Naive thymus-derived CD4-positive, alpha-beta T cell (primary cell): ENCODE data around the gene PIGQ. TPM values are rescaled to one million over a fixed set of nuclear protein-coding genes. Genes with fewer than 3 reads are reported as not detected.

ENCODE experiments used
- ATAC-seq: fragments of 150-1000 bp; cut with Tn5 transposase; 2 replicates; pipeline ENCODE4 v1.10.0; 2021; ENCODE audit warnings: mild to moderate bottlenecking, moderate library complexity
- CTCF ChIA-PET: fragments of 350-600 bp; sonication (Branson Sonifier 250); formaldehyde crosslinking; loops from one replicate; lab custom pipeline; 2021; ENCODE audit warnings: antibody characterized with exemption; lab: Charles Lee
- POLR2A ChIA-PET: fragments of 350-600 bp; sonication (Branson Sonifier 250); formaldehyde crosslinking; loops from one replicate; lab custom pipeline; 2021; ENCODE audit warnings: antibody characterized with exemption, inconsistent platforms; lab: Charles Lee
- DNase-seq, 9 donors: peaks; one replicate each; pipeline versions ENCODE4 v3.0.0 to v3.0.0-alpha.2; 2020 to 2022; ENCODE audit warnings: mixed read lengths in 1 of 9
- H3K27ac ChIP-seq: one replicate; pipeline ENCODE4 v1.7.0; 2013; ENCODE audit warnings: mild to moderate bottlenecking, low read depth, low read length, moderate library complexity
- H3K27me3 ChIP-seq, 2 donors: one replicate each; pipeline ENCODE4 v1.7.0; 2013; ENCODE audit warnings: low read length in 2 of 2, mild to moderate bottlenecking in 2 of 2, moderate library complexity in 2 of 2; ENCODE audit not compliant: control insufficient read depth in 2 of 2, insufficient read depth in 2 of 2
- H3K36me3 ChIP-seq, 3 experiments: 1 replicate in 2 of 3; 2 replicates in 1 of 3; pipeline ENCODE4 v1.7.0; 2013; ENCODE audit warnings: low read length in 3 of 3, mild to moderate bottlenecking in 3 of 3, moderate library complexity in 1 of 3; ENCODE audit not compliant: insufficient read depth in 3 of 3, control insufficient read depth in 2 of 3
- H3K4me1 ChIP-seq, 2 donors: one replicate each; pipeline ENCODE4 v1.7.0; 2013; ENCODE audit warnings: low read length in 2 of 2, mild to moderate bottlenecking in 2 of 2, moderate library complexity in 1 of 2; ENCODE audit not compliant: control insufficient read depth in 2 of 2, insufficient read depth in 2 of 2
- H3K4me3 ChIP-seq: 2 replicates; pipeline ENCODE4 v1.7.0; 2013; ENCODE audit warnings: mild to moderate bottlenecking, low read length
- H3K9me3 ChIP-seq, 3 experiments: 1 replicate in 2 of 3; 2 replicates in 1 of 3; pipeline ENCODE4 v1.7.0; 2013; ENCODE audit warnings: low read length in 3 of 3; ENCODE audit not compliant: control insufficient read depth in 2 of 3
- H3K27ac Mint-ChIP-seq, 9 donors: one replicate each; pipeline ENCODE4 v1.8.0; 2020 to 2022; ENCODE audit warnings: mixed read lengths in 9 of 9, mild to moderate bottlenecking in 8 of 9, moderate library complexity in 5 of 9, inconsistent platforms in 2 of 9
- H3K27me3 Mint-ChIP-seq, 5 donors: one replicate each; pipeline ENCODE4 v1.8.0; 2021 to 2022; ENCODE audit warnings: mixed read lengths in 5 of 5, mild to moderate bottlenecking in 1 of 5
- H3K36me3 Mint-ChIP-seq, 5 donors: one replicate each; pipeline ENCODE4 v1.8.0; 2020 to 2022; ENCODE audit warnings: mixed read lengths in 5 of 5, mild to moderate bottlenecking in 3 of 5, inconsistent platforms in 1 of 5
- H3K4me1 Mint-ChIP-seq, 7 donors: one replicate each; pipeline ENCODE4 v1.8.0; 2020 to 2022; ENCODE audit warnings: mixed read lengths in 7 of 7, mild to moderate bottlenecking in 3 of 7, inconsistent platforms in 1 of 7
- H3K4me3 Mint-ChIP-seq, 10 donors: one replicate each; pipeline ENCODE4 v1.8.0; 2020 to 2022; ENCODE audit warnings: mild to moderate bottlenecking in 10 of 10, mixed read lengths in 10 of 10, moderate library complexity in 6 of 10, inconsistent platforms in 2 of 10
- H3K9me3 Mint-ChIP-seq, 11 donors: one replicate each; pipeline ENCODE4 v1.8.0; 2020 to 2022; ENCODE audit warnings: mixed read lengths in 11 of 11, mild to moderate bottlenecking in 4 of 11, inconsistent platforms in 1 of 11, moderate library complexity in 1 of 11
- intact Hi-C, 2 donors: fragments of 100-400 bp; cut with micrococcal nuclease; formaldehyde crosslinking; loops; one replicate each; pipeline ENCODE4 v1.15.1; 2023
- polyA plus RNA-seq, 2 donors: library from polyadenylated mRNA; unstranded; fragments of 300-500 nt; fragmentation: Illumina TruSeq; gene quantifications; one replicate each; pipeline ENCODE4 v1.2.3, GENCODE V29; 2021
- total RNA-seq, 6 experiments: library from RNA in 5 of 6; stranded (reverse) in 5 of 6; gene quantifications; 1 replicate in 5 of 6; 2 replicates in 1 of 6; pipeline ENCODE4 v1.2.3 and lab custom pipeline; 2021 to 2026

PIGQ gene
- total and polyA plus RNA-seq, 7 experiments from 2014 or later = 12.3 to 63.0 (median 43.4) TPM

- Histone ChIP-seq H3K9me3 (no peaks in the 10 kb centered on the region), H3K27me3 (no peaks in the 10 kb centered on the region), H3K36me3 (peaks cover 0 to 26% (median 0%) of the 10 kb centered on the region in 3 experiments), H3K4me1 (no peaks in the 10 kb centered on the region), H3K27ac (no peak overlapping the region), H3K4me3 (no peak overlapping the region)
- Mint-ChIP-seq H3K9me3 (no peaks in the 10 kb centered on the region), H3K27ac (no peak overlapping the region), H3K36me3 (peaks cover 0 to 11% (median 0%) of the 10 kb centered on the region in 5 donors), H3K27me3 (no peaks in the 10 kb centered on the region), H3K4me1 (peaks cover 0 to 8% (median 0%) of the 10 kb centered on the region in 7 donors), H3K4me3 (no peak overlapping the region)
- ATAC-seq (no peak), DNase-seq (no peak)
- POLR2A ChIA-PET = no interaction called here
- CTCF ChIA-PET = no interaction called here
- intact Hi-C loops = no loop called here
These were observed 29.0 kb upstream of the PIGQ start for GRCh38 chr16:540645-541340.

DNA sequence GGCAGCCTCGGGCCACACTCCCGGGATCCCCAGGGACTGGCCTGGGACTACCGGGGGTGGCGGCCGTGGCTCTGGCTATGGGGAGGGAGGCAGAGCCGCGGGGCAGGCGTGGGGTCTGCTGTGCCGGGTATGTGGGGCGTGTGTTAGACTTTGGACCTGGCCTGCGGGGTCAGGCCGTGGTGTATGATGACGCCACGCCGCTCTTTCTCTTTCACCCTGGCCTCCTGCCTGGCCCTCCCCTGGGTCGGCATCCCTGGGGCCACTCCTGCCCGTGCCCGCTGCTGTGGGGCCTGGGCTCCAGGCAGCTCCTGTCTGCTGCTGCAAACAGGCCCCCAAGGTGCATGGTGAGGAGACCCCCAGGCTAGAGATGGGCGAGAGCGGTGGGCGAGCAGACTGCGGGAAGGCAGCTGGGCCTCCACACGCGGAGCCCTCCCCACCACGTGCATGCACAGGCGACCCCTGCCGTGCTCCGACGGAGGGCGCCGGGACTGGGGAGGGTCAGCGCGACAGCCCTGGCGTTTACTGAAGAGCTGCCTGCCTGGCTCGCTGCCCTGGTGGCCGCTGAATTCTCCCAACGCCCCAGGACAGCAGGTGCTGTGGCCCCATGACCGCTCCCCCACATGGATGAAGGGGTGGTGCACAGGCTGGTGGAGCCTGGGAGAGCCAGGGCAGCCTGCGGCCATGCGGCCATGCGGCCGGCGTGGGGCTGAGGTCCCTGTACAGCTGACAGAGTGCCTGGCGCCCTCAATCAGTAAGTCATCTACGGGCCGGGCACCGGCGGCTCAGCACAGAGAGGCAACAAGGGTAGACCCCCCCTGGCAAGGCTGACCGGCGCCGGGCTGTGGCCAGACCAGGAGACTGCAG lies 26.2 kb upstream of the PIGQ start:
- Histone ChIP-seq H3K4me3 (no peak overlapping the region), H3K4me1 (no peaks in the 10 kb centered on the region), H3K27ac (no peak overlapping the region), H3K36me3 (peaks cover 0 to 19% (median 0%) of the 10 kb centered on the region in 3 experiments), H3K9me3 (no peaks in the 10 kb centered on the region), H3K27me3 (no peaks in the 10 kb centered on the region)
- Mint-ChIP-seq H3K27me3 (no peaks in the 10 kb centered on the region), H3K9me3 (no peaks in the 10 kb centered on the region), H3K4me1 (peaks cover 0 to 8% (median 0%) of the 10 kb centered on the region in 7 donors), H3K27ac (no peak overlapping the region), H3K4me3 (no peak overlapping the region), H3K36me3 (peaks cover 0 to 11% (median 0%) of the 10 kb centered on the region in 5 donors)
- intact Hi-C loops = no loop called here
- POLR2A ChIA-PET = no interaction called here
- ATAC-seq (no peak), DNase-seq (no peak)
- CTCF ChIA-PET = no interaction called here

GRCh38 chr16:544517-544916 lies 25.3 kb upstream of the PIGQ start:
- Histone ChIP-seq H3K27ac (no peak overlapping the region), H3K4me1 (no peaks in the 10 kb centered on the region), H3K9me3 (no peaks in the 10 kb centered on the region), H3K36me3 (peaks cover 0 to 17% (median 0%) of the 10 kb centered on the region in 3 experiments), H3K4me3 (no peak overlapping the region), H3K27me3 (no peaks in the 10 kb centered on the region)
- intact Hi-C loops = no loop called here
- H3K36me3 Mint-ChIP-seq = peaks cover 0 to 8% (median 0%) of the 10 kb centered on the region in 5 donors
- CTCF ChIA-PET = no interaction called here
- H3K27ac Mint-ChIP-seq = no peak overlapping the region
- no peaks in the 10 kb centered on the region for H3K27me3 Mint-ChIP-seq
- DNase-seq (no peak), ATAC-seq (no peak)
- no peaks in the 10 kb centered on the region for H3K9me3 Mint-ChIP-seq
- H3K4me1 Mint-ChIP-seq = peaks cover 0 to 5% (median 0%) of the 10 kb centered on the region in 7 donors
- POLR2A ChIA-PET = no interaction called here
- no peak overlapping the region for H3K4me3 Mint-ChIP-seq

DNA sequence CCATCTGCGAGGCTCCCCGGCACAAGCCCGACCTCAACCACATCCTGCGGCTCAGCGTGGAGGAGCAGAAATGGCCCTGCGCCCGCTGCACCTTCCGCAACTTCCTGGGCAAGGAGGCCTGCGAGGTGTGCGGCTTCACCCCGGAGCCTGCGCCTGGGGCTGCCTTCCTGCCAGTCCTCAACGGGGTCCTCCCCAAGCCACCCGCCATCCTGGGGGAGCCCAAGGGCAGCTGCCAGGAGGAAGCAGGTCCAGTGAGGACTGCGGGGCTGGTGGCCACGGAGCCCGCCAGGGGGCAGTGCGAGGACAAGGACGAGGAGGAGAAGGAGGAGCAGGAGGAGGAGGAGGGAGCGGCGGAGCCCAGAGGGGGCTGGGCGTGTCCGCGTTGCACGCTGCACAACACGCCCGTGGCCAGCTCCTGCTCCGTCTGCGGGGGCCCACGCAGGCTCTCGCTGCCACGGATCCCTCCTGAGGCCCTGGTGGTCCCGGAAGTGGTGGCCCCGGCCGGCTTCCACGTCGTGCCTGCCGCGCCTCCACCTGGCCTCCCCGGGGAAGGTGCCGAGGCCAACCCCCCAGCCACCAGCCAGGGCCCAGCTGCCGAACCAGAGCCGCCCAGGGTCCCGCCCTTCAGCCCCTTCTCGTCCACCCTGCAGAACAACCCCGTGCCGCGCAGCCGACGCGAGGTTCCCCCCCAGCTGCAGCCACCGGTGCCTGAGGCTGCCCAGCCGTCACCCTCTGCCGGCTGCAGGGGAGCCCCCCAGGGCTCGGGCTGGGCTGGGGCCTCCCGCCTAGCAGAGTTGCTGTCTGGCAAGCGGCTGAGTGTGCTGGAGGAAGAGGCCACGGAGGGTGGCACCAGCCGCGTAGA lies 22.6 kb upstream of the PIGQ start:
- peaks cover 0 to 5% (median 0%) of the 10 kb centered on the region in 7 donors for H3K4me1 Mint-ChIP-seq
- CTCF ChIA-PET = no interaction called here
- no peaks in the 10 kb centered on the region for H3K27me3 ChIP-seq
- peaks cover 0 to 7% (median 0%) of the 10 kb centered on the region in 5 donors for H3K36me3 Mint-ChIP-seq
- H3K4me3 Mint-ChIP-seq = peak overlapping the region in 3 of 10 donors; percentile 30 to 60 (median 49)
- no peaks in the 10 kb centered on the region for H3K4me1 ChIP-seq
- H3K27ac ChIP-seq = no peak overlapping the region
- H3K9me3 ChIP-seq = no peaks in the 10 kb centered on the region
- DNase-seq = peak in 8 of 9 donors; percentile 18 to 56 (median 48)
- H3K9me3 Mint-ChIP-seq = no peaks in the 10 kb centered on the region
- ATAC-seq = peak; percentile 84
- POLR2A ChIA-PET = no interaction called here
- peaks cover 0 to 22% (median 0%) of the 10 kb centered on the region in 3 experiments for H3K36me3 ChIP-seq
- no peak overlapping the region for H3K27ac Mint-ChIP-seq
- H3K27me3 Mint-ChIP-seq = no peaks in the 10 kb centered on the region
- no peak overlapping the region for H3K4me3 ChIP-seq
- intact Hi-C loops = no loop called here

GRCh38 chr16:548586-548985 lies 21.2 kb upstream of the PIGQ start:
- Histone ChIP-seq H3K9me3 (no peaks in the 10 kb centered on the region), H3K4me1 (no peaks in the 10 kb centered on the region), H3K4me3 (no peak overlapping the region), H3K27me3 (no peaks in the 10 kb centered on the region), H3K36me3 (peaks cover 0 to 28% (median 0%) of the 10 kb centered on the region in 3 experiments), H3K27ac (no peak overlapping the region)
- CTCF ChIA-PET = no interaction called here
- intact Hi-C loops = no loop called here
- POLR2A ChIA-PET = no interaction called here
- no peaks in the 10 kb centered on the region for H3K9me3 Mint-ChIP-seq
- no peaks in the 10 kb centered on the region for H3K27me3 Mint-ChIP-seq
- peaks cover 0 to 3% (median 0%) of the 10 kb centered on the region in 5 donors for H3K36me3 Mint-ChIP-seq
- peak overlapping the region in 1 of 10 donors; percentile 28 for H3K4me3 Mint-ChIP-seq
- ATAC-seq (no peak), DNase-seq (no peak)
- no peak overlapping the region for H3K27ac Mint-ChIP-seq
- peaks cover 0 to 5% (median 0%) of the 10 kb centered on the region in 7 donors for H3K4me1 Mint-ChIP-seq

- H3K4me3 ChIP-seq = no peak overlapping the region
- H3K27ac Mint-ChIP-seq = no peak overlapping the region
- H3K4me3 Mint-ChIP-seq = no peak overlapping the region
- H3K36me3 Mint-ChIP-seq = peaks cover 0 to 3% (median 0%) of the 10 kb centered on the region in 5 donors
- ChIA-PET CTCF (no interaction called here), POLR2A (no interaction called here)
- H3K27ac ChIP-seq = no peak overlapping the region
- ATAC-seq (no peak), DNase-seq (no peak)
- no peaks in the 10 kb centered on the region for H3K4me1 ChIP-seq
- no peaks in the 10 kb centered on the region for H3K27me3 Mint-ChIP-seq
- peaks cover 0 to 5% (median 0%) of the 10 kb centered on the region in 7 donors for H3K4me1 Mint-ChIP-seq
- no peaks in the 10 kb centered on the region for H3K9me3 ChIP-seq
- peaks cover 0 to 33% (median 0%) of the 10 kb centered on the region in 3 experiments for H3K36me3 ChIP-seq
- H3K27me3 ChIP-seq = no peaks in the 10 kb centered on the region
- no peaks in the 10 kb centered on the region for H3K9me3 Mint-ChIP-seq
- intact Hi-C loops = no loop called here
These were observed 20.1 kb upstream of the PIGQ start for GRCh38 chr16:549544-550263.
